Spleen (tissue), 11 donors: ENCODE results near the gene RGR. TPM values are rescaled to one million over a fixed set of nuclear protein-coding genes. Genes with fewer than 3 reads are reported as not detected.

ENCODE experiments used
- DNase-seq: peaks from one replicate; pipeline ENCODE4 v3.0.0-alpha.2; 2020
- H3K27ac ChIP-seq, 8 donors: fragments of 200-600 bp; sonication (generic) in 7 of 8; 1 replicate in 4 of 8; 2 replicates in 4 of 8; pipeline versions ENCODE4 v1.5.0 to v1.8.0; 2016 to 2021; ENCODE audit warnings: inconsistent platforms in 4 of 8, mild to moderate bottlenecking in 4 of 8, moderate library complexity in 1 of 8
- H3K27me3 ChIP-seq, 7 donors: fragments of 200-600 bp; sonication (generic) in 6 of 7; replicated peaks in 1 of 7; 1 replicate in 4 of 7; 2 replicates in 3 of 7; pipeline versions ENCODE4 v1.5.0 to v1.8.0; 2016 to 2021; ENCODE audit warnings: inconsistent platforms in 3 of 7, mild to moderate bottlenecking in 1 of 7
- H3K36me3 ChIP-seq, 6 donors: fragments of 200-600 bp; sonication (generic) in 5 of 6; 1 replicate in 4 of 6; 2 replicates in 2 of 6; pipeline versions ENCODE4 v1.5.0 to v1.8.0; 2016 to 2021; ENCODE audit warnings: inconsistent platforms in 2 of 6
- H3K4me1 ChIP-seq, 6 donors: fragments of 200-600 bp; sonication (generic) in 5 of 6; 1 replicate in 3 of 6; 2 replicates in 3 of 6; pipeline versions ENCODE4 v1.5.0 to v1.8.0; 2016 to 2021; ENCODE audit warnings: inconsistent platforms in 3 of 6
- H3K4me3 ChIP-seq, 8 donors: fragments of 200-600 bp; sonication (generic) in 7 of 8; 1 replicate in 4 of 8; 2 replicates in 4 of 8; pipeline versions ENCODE4 v1.5.0 to v1.8.0; 2016 to 2021; ENCODE audit warnings: inconsistent platforms in 4 of 8, mild to moderate bottlenecking in 4 of 8, moderate library complexity in 2 of 8
- H3K9me3 ChIP-seq, 8 donors: fragments of 200-600 bp; sonication (generic) in 7 of 8; 1 replicate in 4 of 8; 2 replicates in 4 of 8; pipeline versions ENCODE4 v1.5.0 to v1.8.0; 2016 to 2021; ENCODE audit warnings: inconsistent platforms in 4 of 8
- CTCF ChIP-seq, 11 experiments: fragments of 200-600 bp in 7 of 11; fragments of 450-650 bp in 4 of 11; sonication (generic) in 4 of 11; IDR thresholded peaks in 8 of 11; conservative IDR thresholded peaks in 3 of 11; 1 replicate in 7 of 11; 2 replicates in 4 of 11; pipeline versions ENCODE4 v1.4.0 to v1.8.0; 2016 to 2021; ENCODE audit warnings: antibody characterized with exemption in 11 of 11, inconsistent platforms in 4 of 11, mild to moderate bottlenecking in 1 of 11
- POLR2A ChIP-seq, 3 donors: fragments of 450-650 bp; IDR thresholded peaks; one replicate each; pipeline ENCODE4 v1.5.1; 2017; ENCODE audit warnings: antibody characterized with exemption in 3 of 3, mild to moderate bottlenecking in 1 of 3
- POLR2AphosphoS5 ChIP-seq, 3 donors: sonication (generic); formaldehyde crosslinking; IDR thresholded peaks; one replicate each; pipeline ENCODE4 v1.5.1; 2017; ENCODE audit warnings: antibody characterized with exemption in 3 of 3
- WGBS, 5 donors: extraction: QIAGEN DNeasy Blood & Tissue Kit in 3 of 5; methylation state at CpG; one replicate each; pipeline versions ENCODE4 v1.1.5 to v1.1.7; 2013 to 2018; 5-methylcytosine and 5-hydroxymethylcytosine counted together
- intact Hi-C: fragments of 100-400 bp; cut with DNase I; formaldehyde crosslinking; loops from one replicate; pipeline ENCODE4 v1.15.0; 2023; ENCODE audit warnings: low total_unique reads
- polyA plus RNA-seq, 3 donors: library from polyadenylated mRNA; stranded (reverse); fragments of 200-250 nt; gene quantifications; one replicate each; pipeline ENCODE4 v1.2.1, GENCODE V29; 2013
- total RNA-seq, 7 donors: library from RNA; depleted of rRNA in 3 of 7; stranded (reverse); fragments of >200 nt in 3 of 7; fragmentation: NEBNext Ultra II Directional in 4 of 7; extraction: Animal tissue kit (Norgen Biotek cat#: 25700) in 4 of 7; gene quantifications; one replicate each; pipeline versions ENCODE4 v1.1.0 to v1.2.1, GENCODE V29; 2016 to 2021
- donor health status: healthy with polysubstance abuse.
- donor health status: DM: no; HTN: no; CAD: no; lungs with moderate emphysema.
- donor health status: DM: no; HTN: no; CAD: no.
- donor health status: Bipolar disorder and iron deficiency.
- donor health status: healthy.
- donor health status: DM: no; HTN: no; CAD: no.
- donor health status: DM: yes; HTN: yes; CAD: no.

The RGR gene
- total and polyA plus RNA-seq, 10 donors = not detected

GRCh38 chr10:84226616-84227015, 18.2 kb upstream of the RGR start:
- WGBS, 5 donors = 70 to 88% (median 79%) methylated on average over 3 of the region's 3 CpGs
- intact Hi-C loops = no loop called here
- Histone ChIP-seq H3K27ac (no peak overlapping the region), H3K4me3 (no peak overlapping the region), H3K27me3 (peaks cover 0 to 29% (median 6%) of the 10 kb centered on the region in 7 donors), H3K9me3 (no peaks in the 10 kb centered on the region), H3K36me3 (no peaks in the 10 kb centered on the region), H3K4me1 (no peaks in the 10 kb centered on the region)
- no peak for TF ChIP-seq CTCF (IDR thresholded peaks at IDR 0.05 in 8 of 11, conservative IDR thresholded peaks at IDR 0.05 in 3 of 11)
- TF ChIP-seq POLR2A (IDR thresholded peaks at IDR 0.05) = no peak
- DNase-seq = no peak

- Histone ChIP-seq H3K4me3 (no peak overlapping the region), H3K4me1 (no peaks in the 10 kb centered on the region), H3K36me3 (no peaks in the 10 kb centered on the region), H3K9me3 (no peaks in the 10 kb centered on the region), H3K27ac (no peak overlapping the region), H3K27me3 (peaks cover 0 to 26% (median 6%) of the 10 kb centered on the region in 7 donors)
- DNase-seq = no peak
- intact Hi-C loops = no loop called here
- TF ChIP-seq POLR2A (IDR thresholded peaks at IDR 0.05) = no peak
- no peak for TF ChIP-seq CTCF (IDR thresholded peaks at IDR 0.05 in 8 of 11, conservative IDR thresholded peaks at IDR 0.05 in 3 of 11)
- no peak for TF ChIP-seq POLR2AphosphoS5 (IDR thresholded peaks at IDR 0.05)
- WGBS, 5 donors = 65 to 82% (median 71%) methylated on average over 4 of the region's 4 CpGs
Measured at GRCh38 chr10:84227810-84228209, 17.0 kb upstream of the RGR start.

- H3K4me1 ChIP-seq = no peaks in the 10 kb centered on the region
- peaks cover 0 to 27% (median 0%) of the 10 kb centered on the region in 7 donors for H3K27me3 ChIP-seq
- intact Hi-C loops = no loop called here
- no peak for DNase-seq
- 67 to 97% (median 96%) methylated on average over 1 of the region's 1 CpG for WGBS, 5 donors
- TF ChIP-seq POLR2AphosphoS5 (IDR thresholded peaks at IDR 0.05) (no peak), POLR2A (IDR thresholded peaks at IDR 0.05) (no peak), CTCF (IDR thresholded peaks at IDR 0.05 in 8 of 11, conservative IDR thresholded peaks at IDR 0.05 in 3 of 11) (no peak)
- H3K4me3 ChIP-seq = no peak overlapping the region
- no peaks in the 10 kb centered on the region for H3K36me3 ChIP-seq
- no peaks in the 10 kb centered on the region for H3K9me3 ChIP-seq
- H3K27ac ChIP-seq = no peak overlapping the region
Measured at GRCh38 chr10:84230359-84230758, 14.5 kb upstream of the RGR start.

GRCh38 chr10:84232376-84232775, 12.5 kb upstream of the RGR start:
- Histone ChIP-seq H3K27me3 (peaks cover 0 to 28% (median 5%) of the 10 kb centered on the region in 7 donors), H3K4me1 (no peaks in the 10 kb centered on the region), H3K27ac (no peak overlapping the region), H3K36me3 (no peaks in the 10 kb centered on the region), H3K4me3 (no peak overlapping the region), H3K9me3 (no peaks in the 10 kb centered on the region)
- TF ChIP-seq POLR2AphosphoS5 (IDR thresholded peaks at IDR 0.05) = no peak
- no peak for TF ChIP-seq POLR2A (IDR thresholded peaks at IDR 0.05)
- TF ChIP-seq CTCF (IDR thresholded peaks at IDR 0.05 in 8 of 11, conservative IDR thresholded peaks at IDR 0.05 in 3 of 11) = no peak
- no peak for DNase-seq
- 81 to 100% (median 84%) methylated on average over 3 to 10 of the region's 10 CpGs for WGBS, 5 donors
- intact Hi-C loops = no loop called here
